Panc1 (cell line): Measurements from ENCODE around the gene NDUFAF4. TPM values are rescaled to one million over a fixed set of nuclear protein-coding genes. Genes with fewer than 3 reads are reported as not detected.

Experiments used
- ATAC-seq: fragments of 200-7000 bp; cut with Tn5 transposase; 2 replicates; pipeline ENCODE4 v1.9.1; 2020; ENCODE audit warnings: mild to moderate bottlenecking, moderate library complexity
- BruUV-seq: library from RNA; stranded (reverse); fragments of 400-500 nt; replicated peaks from 2 replicates; lab custom pipeline; 2021; lab: Mats Ljungman, UMichigan
- CTCF ChIA-PET: fragments of 300-600 bp; sonication (Branson Sonifier 250); formaldehyde crosslinking; loops from one replicate; lab custom pipeline; 2022; ENCODE audit warnings: antibody characterized with exemption; lab: Charles Lee
- POLR2A ChIA-PET: fragments of 300-600 bp; sonication (Branson Sonifier 250); formaldehyde crosslinking; loops from one replicate; lab custom pipeline; 2022; ENCODE audit warnings: antibody characterized with exemption; lab: Charles Lee
- DNase-seq: peaks from one replicate; pipeline ENCODE4 v3.0.0-alpha.2; 2010; ENCODE audit warnings: low read depth, low spot score
- H3K27ac ChIP-seq: 2 replicates; pipeline ENCODE4 v1.5.1; 2011; ENCODE audit warnings: mild to moderate bottlenecking, low read length, inconsistent platforms
- H3K27me3 ChIP-seq: fragments of 200-500 bp; sonication (Bioruptor generic); 2 replicates; pipeline ENCODE4 v1.6.0; 2014; ENCODE audit warnings: low read length, inconsistent platforms; ENCODE audit not compliant: control insufficient read depth, insufficient read depth
- H3K36me3 ChIP-seq: fragments of 200-500 bp; sonication (Bioruptor generic); 2 replicates; pipeline ENCODE4 v1.5.1; 2014; ENCODE audit warnings: inconsistent platforms, mild to moderate bottlenecking, low read length, moderate library complexity; ENCODE audit not compliant: control insufficient read depth, insufficient read depth
- H3K4me1 ChIP-seq: 2 replicates; pipeline ENCODE4 v1.5.1; 2011; ENCODE audit warnings: inconsistent platforms, mild to moderate bottlenecking, low read length, moderate library complexity; ENCODE audit not compliant: control insufficient read depth, insufficient read depth
- H3K4me3 ChIP-seq, 2 experiments: 2 replicates each; pipeline ENCODE4 v1.5.1; 2011 to 2012; ENCODE audit warnings: low read depth in 2 of 2, low read length in 2 of 2, mild to moderate bottlenecking in 2 of 2, inconsistent platforms in 1 of 2, moderate library complexity in 1 of 2
- H3K9me3 ChIP-seq: fragments of 200-500 bp; sonication (Bioruptor generic); 2 replicates; pipeline ENCODE4 v1.5.1; 2014; ENCODE audit warnings: low read depth, mild to moderate bottlenecking, inconsistent platforms, low read length, moderate library complexity; ENCODE audit not compliant: control insufficient read depth, insufficient read depth
- CTCF ChIP-seq: fragments of 450-650 bp; IDR thresholded peaks from 2 replicates; pipeline ENCODE4 v1.5.1; 2017; ENCODE audit warnings: mild to moderate bottlenecking
- POLR2AphosphoS5 ChIP-seq: IDR thresholded peaks from 2 replicates; pipeline ENCODE4 v1.6.1; 2012; ENCODE audit warnings: mild to moderate bottlenecking, low read depth, low read length, moderate library complexity
- REST ChIP-seq, 2 experiments: IDR thresholded peaks; 2 replicates each; pipeline ENCODE4 v1.6.1; 2011 to 2012; ENCODE audit warnings: low read depth in 2 of 2, control low read depth in 1 of 2, low read length in 1 of 2, mild to moderate bottlenecking in 1 of 2, moderate library complexity in 1 of 2; ENCODE audit not compliant: insufficient read depth in 1 of 2
- SIN3A ChIP-seq: IDR thresholded peaks from 2 replicates; pipeline ENCODE4 v1.6.1; 2012; ENCODE audit warnings: low read depth, mild to moderate bottlenecking, low read length, moderate library complexity, borderline replicate concordance; ENCODE audit not compliant: insufficient read depth
- TCF7L2 ChIP-seq: IDR thresholded peaks from 2 replicates; pipeline ENCODE4 v1.6.1; 2011; ENCODE audit warnings: mild to moderate bottlenecking, low read depth, low read length, inconsistent platforms
- in situ Hi-C: cut with HindIII; loops from 2 replicates; pipeline ENCODE4 v1.10.0; 2016; ENCODE audit warnings: low sequenced_read_pairs, low pct_unique_long_range_greater_than_20kb
- intact Hi-C: fragments of 100-400 bp; cut with micrococcal nuclease; formaldehyde crosslinking; loops from one replicate; pipeline ENCODE4 v1.10.0; 2022; ENCODE audit not compliant: unreplicated experiment
- total RNA-seq: library from RNA; stranded (reverse); gene quantifications from one replicate; pipeline ENCODE4 v1.2.1, GENCODE V29; 2021; ENCODE audit not compliant: unreplicated experiment

Gene NDUFAF4
- total RNA-seq, 1 experiment from 2014 or later = 42.0 TPM

- no peak overlapping the region for H3K27ac ChIP-seq
- H3K9me3 ChIP-seq = no peaks in the 10 kb centered on the region
- H3K4me1 ChIP-seq = no peaks in the 10 kb centered on the region
- ATAC-seq (no peak), DNase-seq (no peak)
- intact Hi-C loops = no loop called here
- no TSS peak for BruUV-seq
- ChIA-PET POLR2A (no interaction called here), CTCF (interaction anchor here (0.6 kb wide), 1 partner anchor 98 kb away, joined by 5 read pairs; no protein-coding TSS in a partner anchor)
- TF ChIP-seq SIN3A = no peak
- TF ChIP-seq POLR2AphosphoS5 = no peak
- no peak for TF ChIP-seq REST (IDR thresholded peaks at IDR 0.05; ENCODE audit: insufficient read depth in 1 of 2, low read depth in 2 of 2, low read length in 1 of 2)
- no peak for TF ChIP-seq CTCF
- no peak for TF ChIP-seq TCF7L2
- in situ Hi-C loops = no loop called here
- H3K27me3 ChIP-seq = peaks cover 14% of the 10 kb centered on the region
- H3K4me3 ChIP-seq = no peak overlapping the region
- no peaks in the 10 kb centered on the region for H3K36me3 ChIP-seq
Observed at GRCh38 chr6:96934087-96934486, 36.4 kb upstream of the NDUFAF4 start.

GRCh38 chr6:96931198-96931597 is 33.5 kb upstream of the NDUFAF4 start:
- DNase-seq = no peak
- no peak for ATAC-seq
- ChIA-PET POLR2A (no interaction called here), CTCF (no interaction called here)
- no peak overlapping the region for H3K27ac ChIP-seq
- no peaks in the 10 kb centered on the region for H3K9me3 ChIP-seq
- no peak overlapping the region for H3K4me3 ChIP-seq
- TF ChIP-seq POLR2AphosphoS5 = no peak
- no peak for TF ChIP-seq REST (IDR thresholded peaks at IDR 0.05; ENCODE audit: insufficient read depth in 1 of 2, low read depth in 2 of 2, low read length in 1 of 2)
- TF ChIP-seq SIN3A = no peak
- intact Hi-C loops (no loop called here), in situ Hi-C loops (no loop called here)
- H3K4me1 ChIP-seq = no peaks in the 10 kb centered on the region
- no TSS peak for BruUV-seq
- no peaks in the 10 kb centered on the region for H3K36me3 ChIP-seq
- H3K27me3 ChIP-seq = peaks cover 25% of the 10 kb centered on the region
